Osteoblast (primary cell): Measurements from ENCODE around the gene GTF2IRD1. TPM values are rescaled to one million over a fixed set of nuclear protein-coding genes. Genes with fewer than 3 reads are reported as not detected.

Source experiments
- DNase-seq: peaks from one replicate; pipeline ENCODE4 v3.0.0; 2011; ENCODE audit warnings: low spot score, mixed read lengths; ENCODE audit not compliant: insufficient read length; ENCODE audit errors: missing footprints
- H2AFZ ChIP-seq: 2 replicates; pipeline ENCODE4 v1.6.0; 2011; ENCODE audit warnings: mild to moderate bottlenecking, low read length
- H3K27ac ChIP-seq: 2 replicates; pipeline ENCODE4 v1.5.1; 2011; ENCODE audit warnings: mild to moderate bottlenecking, low read depth, low read length, moderate library complexity
- H3K27me3 ChIP-seq: 2 replicates; pipeline ENCODE4 v1.6.0; 2012; ENCODE audit warnings: mild to moderate bottlenecking, control low read depth, inconsistent platforms, low read length, moderate library complexity; ENCODE audit not compliant: insufficient read depth
- H3K36me3 ChIP-seq: 2 replicates; pipeline ENCODE4 v1.5.1; 2011; ENCODE audit warnings: mild to moderate bottlenecking, low read length, control low read depth, moderate library complexity; ENCODE audit not compliant: insufficient read depth
- H3K4me1 ChIP-seq: 2 replicates; pipeline ENCODE4 v1.5.1; 2011; ENCODE audit warnings: mild to moderate bottlenecking, low read length, control low read depth, moderate library complexity; ENCODE audit not compliant: insufficient read depth
- H3K4me2 ChIP-seq: 2 replicates; pipeline ENCODE4 v1.6.0; 2011; ENCODE audit warnings: mild to moderate bottlenecking, low read length; ENCODE audit not compliant: insufficient read depth
- H3K4me3 ChIP-seq: fragments of 200-600 bp; sonication (generic); 3 replicates; pipeline ENCODE4 v1.5.1; 2012; ENCODE audit warnings: mild to moderate bottlenecking, low read length, inconsistent platforms; ENCODE audit not compliant: insufficient read depth
- H3K79me2 ChIP-seq: 2 replicates; pipeline ENCODE4 v1.6.0; 2012; ENCODE audit warnings: mild to moderate bottlenecking, low read length, control low read depth, inconsistent platforms; ENCODE audit not compliant: insufficient read depth
- H3K9me3 ChIP-seq: 2 replicates; pipeline ENCODE4 v1.5.1; 2011; ENCODE audit warnings: low read depth, low read length, control low read depth
- H4K20me1 ChIP-seq: 2 replicates; pipeline ENCODE4 v1.6.0; 2012; ENCODE audit warnings: mild to moderate bottlenecking, low read length, control low read depth; ENCODE audit not compliant: insufficient read depth
- CTCF ChIP-seq: IDR thresholded peaks from 2 replicates; pipeline ENCODE4 v1.5.1; 2011; ENCODE audit warnings: mild to moderate bottlenecking, low read depth, low read length, moderate library complexity; ENCODE audit errors: extremely low read depth
- total RNA-seq: library from RNA; depleted of rRNA; stranded (reverse); fragments of >200 nt; gene quantifications from 2 replicates; pipeline ENCODE4 v1.2.3, GENCODE V29; 2012

Gene GTF2IRD1
- total RNA-seq, 1 donor = 15.9 TPM

GRCh38 chr7:74464931-74465886 is 11.5 kb downstream of the GTF2IRD1 start:
- Histone ChIP-seq H3K27me3 (no peaks in the 10 kb centered on the region), H3K79me2 (peaks cover 83% of the 10 kb centered on the region), H4K20me1 (peaks cover 43% of the 10 kb centered on the region), H3K4me3 (no peak overlapping the region), H3K36me3 (peaks cover 3% of the 10 kb centered on the region), H3K9me3 (no peaks in the 10 kb centered on the region), H3K27ac (no peak overlapping the region), H3K4me1 (no peaks in the 10 kb centered on the region), H2AFZ (no peak overlapping the region), H3K4me2 (no peak overlapping the region)
- no peak for TF ChIP-seq CTCF
- no peak for DNase-seq

GRCh38 chr7:74466196-74466813 is 12.6 kb downstream of the GTF2IRD1 start:
- H3K4me1 ChIP-seq = no peaks in the 10 kb centered on the region
- no peak overlapping the region for H3K4me3 ChIP-seq
- TF ChIP-seq CTCF = no peak
- no peak overlapping the region for H2AFZ ChIP-seq
- DNase-seq = no peak
- H4K20me1 ChIP-seq = peaks cover 47% of the 10 kb centered on the region
- peaks cover 3% of the 10 kb centered on the region for H3K36me3 ChIP-seq
- H3K9me3 ChIP-seq = no peaks in the 10 kb centered on the region
- peaks cover 83% of the 10 kb centered on the region for H3K79me2 ChIP-seq
- no peak overlapping the region for H3K4me2 ChIP-seq
- no peak overlapping the region for H3K27ac ChIP-seq
- no peaks in the 10 kb centered on the region for H3K27me3 ChIP-seq

GRCh38 chr7:74467876-74468275 is 14.2 kb downstream of the GTF2IRD1 start:
- peaks cover 6% of the 10 kb centered on the region for H3K36me3 ChIP-seq
- H3K4me1 ChIP-seq = no peaks in the 10 kb centered on the region
- H3K9me3 ChIP-seq = no peaks in the 10 kb centered on the region
- H4K20me1 ChIP-seq = peaks cover 34% of the 10 kb centered on the region
- no peak overlapping the region for H3K4me2 ChIP-seq
- TF ChIP-seq CTCF = no peak
- H2AFZ ChIP-seq = no peak overlapping the region
- no peak for DNase-seq
- H3K79me2 ChIP-seq = peaks cover 82% of the 10 kb centered on the region
- H3K27me3 ChIP-seq = no peaks in the 10 kb centered on the region
- H3K27ac ChIP-seq = no peak overlapping the region
- H3K4me3 ChIP-seq = no peak overlapping the region

- H3K27me3 ChIP-seq = no peaks in the 10 kb centered on the region
- no peak for TF ChIP-seq CTCF
- no peak overlapping the region for H3K4me3 ChIP-seq
- peaks cover 80% of the 10 kb centered on the region for H3K79me2 ChIP-seq
- no peaks in the 10 kb centered on the region for H3K9me3 ChIP-seq
- H2AFZ ChIP-seq = no peak overlapping the region
- no peak overlapping the region for H3K27ac ChIP-seq
- H3K4me2 ChIP-seq = no peak overlapping the region
- peaks cover 8% of the 10 kb centered on the region for H3K36me3 ChIP-seq
- H4K20me1 ChIP-seq = peaks cover 26% of the 10 kb centered on the region
- no peak for DNase-seq
- H3K4me1 ChIP-seq = peaks cover 5% of the 10 kb centered on the region
These were observed 16.8 kb downstream of the GTF2IRD1 start for GRCh38 chr7:74470504-74470903.
